ENCODE measurements around the gene CYP24A1.

Gene CYP24A1

GRCh38 chr20:54173653-54174456 is at the start of gene CYP24A1:
CYP24A1 (minus strand) TSS chr20:54173986; CDS start chr20:54173579, 407 bp downstream.
- no peak within 1 kb of the TSS for H3K27ac ChIP-seq
- no peak for TF ChIP-seq CTCF (conservative IDR thresholded peaks at IDR 0.05)

DNA sequence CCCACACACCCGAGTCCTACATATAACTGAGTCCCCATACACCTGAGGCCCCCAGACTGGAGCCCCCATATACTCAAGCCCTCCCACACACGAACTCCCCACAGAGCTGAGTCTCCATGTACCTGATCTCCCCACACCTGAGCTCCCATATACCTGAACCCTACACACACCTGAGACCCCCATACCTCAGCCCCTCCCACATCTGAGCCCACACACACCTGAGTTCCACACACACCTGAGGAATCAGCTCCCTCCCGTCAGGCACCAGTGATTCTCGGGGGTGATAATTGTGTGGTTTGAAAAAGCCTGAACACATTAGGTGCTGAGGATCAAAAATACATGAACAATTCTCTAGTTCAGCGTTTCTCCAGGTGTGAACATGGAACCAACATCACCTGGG is 49.5 kb upstream of the CYP24A1 start:
- no peak overlapping the region for H3K27ac ChIP-seq
- TF ChIP-seq CTCF (conservative IDR thresholded peaks at IDR 0.05): no peak

DNA sequence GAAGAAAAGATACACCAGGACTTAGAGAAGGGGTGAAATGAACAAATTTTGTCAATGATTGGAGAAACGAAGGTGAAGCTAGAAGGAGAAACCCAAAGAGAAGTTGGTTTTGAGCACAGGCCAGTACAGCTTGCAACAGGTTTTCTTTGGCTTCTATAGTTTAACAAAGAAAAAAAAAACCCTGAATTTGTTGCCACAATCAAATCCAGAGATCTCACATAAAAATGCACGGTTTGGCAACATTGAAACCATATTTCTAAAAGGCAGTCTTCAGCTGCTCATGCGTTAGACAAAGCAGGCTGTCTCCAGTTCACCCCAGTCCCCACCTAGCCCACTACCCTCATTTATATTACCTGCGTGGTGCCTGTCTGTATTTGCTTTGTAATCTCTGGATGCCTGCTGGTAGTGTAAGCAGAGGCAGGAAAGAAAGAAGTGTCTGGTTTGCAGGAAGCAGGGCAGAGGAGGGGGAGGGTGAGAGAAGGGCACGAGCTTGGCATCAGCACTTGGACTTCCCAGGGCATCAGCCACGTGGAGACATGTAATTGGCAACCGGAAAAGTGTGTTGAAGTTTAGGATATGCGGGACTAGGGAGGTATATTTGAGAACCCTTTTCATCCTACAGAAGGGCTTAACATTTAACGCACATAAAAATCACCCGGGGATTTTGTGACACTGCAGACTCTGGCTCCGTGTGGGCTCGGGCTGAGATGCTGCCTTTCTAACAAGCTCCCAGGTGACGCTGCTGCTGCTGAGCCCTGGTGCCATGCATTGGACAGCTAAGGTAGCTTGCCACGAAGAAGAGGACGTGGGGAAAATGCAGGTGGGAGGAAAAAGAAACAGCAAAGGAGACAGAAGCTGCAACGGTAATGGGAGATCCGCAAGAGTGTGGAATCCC is 48.5 kb upstream of the CYP24A1 start:
- H3K27ac ChIP-seq: peak overlapping the region; percentile 33
- TF ChIP-seq CTCF (conservative IDR thresholded peaks at IDR 0.05): no peak

DNA sequence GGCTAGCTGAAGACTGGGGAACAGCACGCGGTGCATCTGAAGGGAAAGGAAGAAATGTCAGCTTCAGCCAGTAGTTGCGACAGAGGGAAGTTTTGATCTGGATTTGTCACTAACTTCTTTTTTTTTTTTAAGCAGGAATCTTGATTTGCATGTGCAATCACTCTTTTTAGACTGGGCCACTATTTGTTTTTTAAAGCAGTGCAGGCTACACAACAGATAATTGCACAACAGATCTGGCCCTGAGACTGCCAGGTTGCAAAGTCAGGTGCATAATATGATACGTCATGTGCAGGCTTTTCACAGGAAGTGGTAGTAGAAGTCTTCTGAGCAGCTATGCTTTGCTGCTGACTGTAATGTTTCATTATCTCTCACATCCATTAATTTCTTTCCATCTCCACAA is 47.6 kb upstream of the CYP24A1 start:
- H3K27ac ChIP-seq: no peak overlapping the region; the same call in 1 of the 2 replicates
- no peak for TF ChIP-seq CTCF (conservative IDR thresholded peaks at IDR 0.05)

DNA sequence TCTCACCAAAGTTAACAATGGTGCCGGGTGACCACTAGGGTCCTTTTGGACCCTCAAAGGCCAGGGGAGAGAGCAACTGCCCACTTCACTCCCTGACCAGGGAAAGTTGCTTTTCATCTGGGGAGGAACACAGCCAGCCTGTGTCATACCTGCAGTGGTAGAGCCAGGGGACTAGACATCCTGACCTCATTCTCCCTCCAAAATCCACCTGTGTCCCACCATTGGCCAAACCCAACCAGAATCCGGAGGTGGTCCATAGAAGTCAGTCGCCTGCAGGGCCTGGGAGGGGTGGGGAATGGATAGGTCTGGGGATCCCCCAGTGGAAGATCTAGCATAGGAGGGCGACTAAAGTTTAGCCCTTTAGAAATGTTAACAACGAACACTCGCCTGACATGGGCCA is 46.9 kb upstream of the CYP24A1 start:
- no peak for TF ChIP-seq CTCF (conservative IDR thresholded peaks at IDR 0.05)

DNA sequence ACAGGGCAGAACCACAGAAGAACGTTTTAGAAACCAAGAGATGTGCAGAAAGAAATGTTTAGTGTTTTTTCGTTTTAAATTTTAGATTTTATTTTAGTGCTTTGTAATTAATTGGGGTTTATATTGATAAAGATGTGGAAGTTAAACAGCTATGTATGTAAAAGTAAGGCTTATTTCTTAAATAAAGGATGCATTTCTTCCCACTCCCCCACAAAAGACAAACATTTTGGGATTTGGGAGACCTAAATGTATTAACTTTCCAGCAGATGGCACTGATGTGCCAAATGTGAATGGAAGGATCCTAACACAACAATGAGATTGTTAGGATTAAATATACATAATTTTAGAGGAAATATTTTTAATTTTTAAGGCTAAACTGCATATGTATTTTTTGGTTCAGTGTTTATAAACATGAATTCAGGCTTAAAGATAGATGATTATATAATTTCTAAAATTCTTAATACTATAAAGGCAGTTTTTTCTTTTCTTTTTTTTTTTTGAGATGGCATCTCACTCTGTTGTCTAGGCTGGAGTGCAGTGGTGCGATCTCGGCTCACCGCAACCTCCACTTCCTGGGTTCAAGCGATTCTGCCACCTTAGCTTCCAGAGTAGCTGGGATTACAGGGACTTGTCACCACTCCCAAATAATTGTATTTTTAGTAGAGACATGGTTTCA is 46.1 kb upstream of the CYP24A1 start:
- peak; percentile 85 for TF ChIP-seq CTCF (conservative IDR thresholded peaks at IDR 0.05)
- H3K27ac ChIP-seq: no peak overlapping the region

More for the DNA sequence above, 46.9 kb upstream of the CYP24A1 start:
- no peak overlapping the region for H3K27ac ChIP-seq

GRCh38 chr20:54218470-54218869 is 44.7 kb upstream of the CYP24A1 start:
- TF ChIP-seq CTCF (conservative IDR thresholded peaks at IDR 0.05): no peak
- H3K27ac ChIP-seq: no peak overlapping the region
